Epithelial cell of proximal tubule (primary cell): Measurements from ENCODE around the gene EGFR. TPM values are rescaled to one million over a fixed set of nuclear protein-coding genes. Genes with fewer than 3 reads are reported as not detected.

Source experiments
- DNase-seq: peaks from one replicate; pipeline ENCODE4 v3.0.0-alpha.2; 2011; ENCODE audit warnings: low read depth
- H3K4me3 ChIP-seq: 2 replicates; pipeline ENCODE4 v1.5.1; 2011; ENCODE audit warnings: low read depth, mild to moderate bottlenecking, low read length
- CTCF ChIP-seq: conservative IDR thresholded peaks from 2 replicates; pipeline ENCODE4 v1.5.1; 2012; ENCODE audit warnings: low read depth, mild to moderate bottlenecking, low read length
- total RNA-seq: library from RNA; depleted of rRNA; stranded (reverse); fragments of >200 nt; gene quantifications from 2 replicates; pipeline ENCODE4 v1.2.3, GENCODE V29; 2015

EGFR gene
- total RNA-seq, 1 donor from 2014 or later: 48.1 TPM

GRCh38 chr7:55239406-55239805 lies 220.6 kb downstream of the EGFR start:
- no peak for DNase-seq
- no peak overlapping the region for H3K4me3 ChIP-seq
- TF ChIP-seq CTCF: no peak

GRCh38 chr7:55240418-55241142 lies 221.8 kb downstream of the EGFR start:
- DNase-seq: no peak
- no peak for TF ChIP-seq CTCF
- no peak overlapping the region for H3K4me3 ChIP-seq

GRCh38 chr7:55241958-55242357 lies 223.1 kb downstream of the EGFR start:
- H3K4me3 ChIP-seq: no peak overlapping the region
- DNase-seq: no peak
- TF ChIP-seq CTCF: no peak

GRCh38 chr7:55242613-55243012 lies 223.8 kb downstream of the EGFR start:
- H3K4me3 ChIP-seq: no peak overlapping the region
- no peak for TF ChIP-seq CTCF
- DNase-seq: no peak

GRCh38 chr7:55244006-55244745 lies 225.4 kb downstream of the EGFR start:
- DNase-seq: no peak
- TF ChIP-seq CTCF: no peak
- H3K4me3 ChIP-seq: no peak overlapping the region

- TF ChIP-seq CTCF: no peak
- peak; percentile 36 for DNase-seq
- H3K4me3 ChIP-seq: no peak overlapping the region
Observed at GRCh38 chr7:55245271-55245723, 226.5 kb downstream of the EGFR start.
